Measurements from ENCODE around the gene IQCN. TPM values are rescaled to one million over a fixed set of nuclear protein-coding genes. Genes with fewer than 3 reads are reported as not detected.

Gene IQCN
- total and polyA plus RNA-seq, 12 donors = 0.17 to 7.8 (median 0.96) TPM

- DNase-seq (peak; percentile 98 to 99), ATAC-seq (peak; percentile 77 to 88 (median 82))
- intact Hi-C loops (cut with DNase I) = loop anchor here in 6 of 10 donors (1.0 to 10.0 kb wide), 5 partner anchors 23 to 133 kb away; partner anchors contain the start of genes LSM4 (in 1 of the 6) and SSBP4 (in 1 of the 6)
- no peaks in the 10 kb centered on the region for H3K27me3 ChIP-seq
- H3K4me1 ChIP-seq = peaks cover 9 to 56% (median 45%) of the 10 kb centered on the region in 9 donors
- TF ChIP-seq CTCF (IDR thresholded peaks at IDR 0.05) = peak in 1 of 9 donors; percentile 9
- 0 to 1% methylated on average over 93 to 138 of the region's 138 CpGs for WGBS, 2 donors
- no peaks in the 10 kb centered on the region for H3K9me3 ChIP-seq
- H3K36me3 ChIP-seq = peaks cover 0 to 30% (median 15%) of the 10 kb centered on the region in 9 donors
- H3K4me3 ChIP-seq = peak within 1 kb of the TSS; percentile 75 to 100 (median 94)
- H3K27ac ChIP-seq = peak within 1 kb of the TSS; percentile 99 to 100 (median 100)
These were observed 7.1 kb upstream of the IQCN start, which contains the start of gene JUND for GRCh38 chr19:18281082-18282020. Gene JUND (minus strand): TSS chr19:18281622. CDS start chr19:18281484, 138 bp downstream.

- peaks cover 9 to 63% (median 52%) of the 10 kb centered on the region in 9 donors for H3K4me1 ChIP-seq
- DNase-seq (peak; percentile 67 to 82), ATAC-seq (peak; percentile 16 to 69 (median 24))
- peak overlapping the region; percentile 75 to 100 (median 94) for H3K4me3 ChIP-seq
- H3K27ac ChIP-seq = peak overlapping the region; percentile 99 to 100 (median 100)
- H3K27me3 ChIP-seq = no peaks in the 10 kb centered on the region
- no peaks in the 10 kb centered on the region for H3K9me3 ChIP-seq
- intact Hi-C loops (cut with DNase I) = loop anchor here in 5 of 10 donors (1.0 to 10.0 kb wide), 5 partner anchors 24 to 134 kb away; partner anchors contain the start of genes LSM4 (in 1 of the 5) and SSBP4 (in 1 of the 5)
- peaks cover 0 to 34% (median 15%) of the 10 kb centered on the region in 9 donors for H3K36me3 ChIP-seq
- TF ChIP-seq CTCF (IDR thresholded peaks at IDR 0.05) = peak in 1 of 9 donors; percentile 9
- WGBS, 2 donors = 1% methylated on average over 68 to 110 of the region's 111 CpGs
These were observed 6.2 kb upstream of the IQCN start for GRCh38 chr19:18280247-18281081.

GRCh38 chr19:18279516-18280246 is 5.4 kb upstream of the IQCN start:
- intact Hi-C loops (cut with DNase I) = loop anchor here (1.0 to 10.0 kb wide), 12 partner anchors 25 to 138 kb away; partner anchors contain the start of genes LSM4 (in 8 of the 10), SSBP4 (in 4 of the 10) and PGPEP1 (in 1 of the 10)
- Histone ChIP-seq H3K36me3 (peaks cover 0 to 34% (median 15%) of the 10 kb centered on the region in 9 donors), H3K4me3 (peak overlapping the region; percentile 75 to 100 (median 94)), H3K27me3 (no peaks in the 10 kb centered on the region), H3K27ac (peak overlapping the region; percentile 99 to 100 (median 100)), H3K9me3 (no peaks in the 10 kb centered on the region), H3K4me1 (peaks cover 14 to 64% (median 59%) of the 10 kb centered on the region in 9 donors)
- peak; percentile 91 to 93 for DNase-seq
- ATAC-seq = peak; percentile 65 to 85 (median 80)
- TF ChIP-seq CTCF (IDR thresholded peaks at IDR 0.05) = peak; percentile 54 to 98 (median 93)
- 1% methylated on average over 46 to 55 of the region's 55 CpGs for WGBS, 2 donors
